Keratinocyte (primary cell): ENCODE measurements around the gene OR2T3. TPM values are rescaled to one million over a fixed set of nuclear protein-coding genes. Genes with fewer than 3 reads are reported as not detected.
"Not testable (repeated sequence)": the region's sequence is repeated elsewhere in the genome, so short reads cannot be mapped to it uniquely, and the experiment has no call there.

Experiments
- DNase-seq: peaks from one replicate; pipeline ENCODE4 v3.0.0-alpha.2; 2011; ENCODE audit warnings: low read depth, missing footprints, low spot score
- FAIRE-seq: peaks from 2 replicates; lab custom pipeline; 2011; peaks lifted over from hg19 to GRCh38; lab: Jason Lieb, UNC
- H2AFZ ChIP-seq: 2 replicates; pipeline ENCODE4 v1.6.0; 2012; ENCODE audit warnings: low read length, control low read depth, inconsistent platforms; ENCODE audit not compliant: control insufficient read depth
- H3K27ac ChIP-seq: 2 replicates; pipeline ENCODE4 v1.5.1; 2011; ENCODE audit warnings: low read length; ENCODE audit not compliant: control insufficient read depth, insufficient read depth
- H3K27me3 ChIP-seq: 3 replicates; pipeline ENCODE4 v1.6.0; 2011; ENCODE audit warnings: low read length; ENCODE audit not compliant: control insufficient read depth, insufficient read depth; ENCODE audit errors: extremely low read depth
- H3K36me3 ChIP-seq, 2 experiments: 2 replicates in 1 of 2; 3 replicates in 1 of 2; pipeline ENCODE4 v1.5.1; 2011; ENCODE audit warnings: low read length in 2 of 2, mild to moderate bottlenecking in 1 of 2; ENCODE audit not compliant: control insufficient read depth in 2 of 2, insufficient read depth in 2 of 2; ENCODE audit errors: extremely low read depth in 1 of 2
- H3K4me1 ChIP-seq: 3 replicates; pipeline ENCODE4 v1.5.1; 2011; ENCODE audit warnings: low read length; ENCODE audit not compliant: control insufficient read depth, insufficient read depth; ENCODE audit errors: extremely low read depth
- H3K4me2 ChIP-seq: 3 replicates; pipeline ENCODE4 v1.6.0; 2011; ENCODE audit warnings: low read depth, low read length; ENCODE audit not compliant: control insufficient read depth, insufficient read depth; ENCODE audit errors: extremely low read depth
- H3K4me3 ChIP-seq, 3 experiments: fragments of 200-600 bp in 1 of 3; sonication (generic) in 1 of 3; 2 replicates in 2 of 3; 3 replicates in 1 of 3; pipeline ENCODE4 v1.5.1; 2011 to 2016; ENCODE audit warnings: low read length in 3 of 3, mild to moderate bottlenecking in 3 of 3, control low read depth in 2 of 3, inconsistent platforms in 1 of 3, low read depth in 1 of 3, mixed read lengths in 1 of 3, mixed run types in 1 of 3, moderate library complexity in 1 of 3; ENCODE audit not compliant: control insufficient read depth in 2 of 3, insufficient read depth in 2 of 3; ENCODE audit errors: extremely low read depth in 1 of 3
- H3K79me2 ChIP-seq: 2 replicates; pipeline ENCODE4 v1.6.0; 2012; ENCODE audit warnings: low read length; ENCODE audit not compliant: control insufficient read depth, insufficient read depth
- H3K9ac ChIP-seq: 3 replicates; pipeline ENCODE4 v1.6.0; 2011; ENCODE audit warnings: low read length; ENCODE audit not compliant: control insufficient read depth, insufficient read depth; ENCODE audit errors: extremely low read depth
- H3K9me1 ChIP-seq: 3 replicates; pipeline ENCODE4 v1.6.0; 2011; ENCODE audit warnings: low read length; ENCODE audit not compliant: control insufficient read depth, insufficient read depth; ENCODE audit errors: extremely low read depth
- H3K9me3 ChIP-seq: 2 replicates; pipeline ENCODE4 v1.5.1; 2012; ENCODE audit warnings: low read depth, low read length; ENCODE audit not compliant: control insufficient read depth
- H4K20me1 ChIP-seq: 3 replicates; pipeline ENCODE4 v1.6.0; 2011; ENCODE audit warnings: low read length; ENCODE audit not compliant: control insufficient read depth, insufficient read depth; ENCODE audit errors: extremely low read depth
- EZH2 ChIP-seq: IDR thresholded peaks from one replicate; pipeline ENCODE4 v1.6.1; 2012; ENCODE audit warnings: inconsistent platforms, mild to moderate bottlenecking, low read length, moderate library complexity
- dilution Hi-C: fragments of 300-500 bp; cut with MboI; formaldehyde crosslinking; loops from one replicate; pipeline ENCODE4 v1.7.0; 2020; ENCODE audit warnings: low sequenced_read_pairs; ENCODE audit not compliant: extremely low pct_ligation_motif_present
- polyA plus RNA-seq, 5 experiments: library from polyadenylated mRNA; depleted of rRNA in 3 of 5; stranded (reverse) in 3 of 5; stranded (forward) in 1 of 5; unstranded in 1 of 5; fragments of >200 nt; gene quantifications; 1 replicate in 1 of 5; 2 replicates in 3 of 5; 3 replicates in 1 of 5; pipeline versions ENCODE4 v1.2.1 to v1.2.3, GENCODE V29; 2011 to 2012; ENCODE audit warnings: missing spikeins in 2 of 5, low read depth in 1 of 5, low replicate concordance in 1 of 5
- TF ChIP-seq, protein P1 (sequence below), 3 experiments: IDR thresholded peaks in 1 of 3; conservative IDR thresholded peaks in 1 of 3; optimal IDR thresholded peaks in 1 of 3; 2 replicates in 2 of 3; 3 replicates in 1 of 3; pipeline versions ENCODE3 to v1.5.1; 2011; ENCODE audit warnings: low read length in 3 of 3, mild to moderate bottlenecking in 3 of 3, moderate library complexity in 2 of 3, control low read depth in 1 of 3, inconsistent platforms in 1 of 3; ENCODE audit not compliant: insufficient read depth in 2 of 3; ENCODE audit errors: extremely low read depth in 1 of 3

The OR2T3 gene
- polyA plus RNA-seq, 1 donor (not counting 4 experiments of a cell fraction or from before 2014, with no cell fraction given): not detected

DNA sequence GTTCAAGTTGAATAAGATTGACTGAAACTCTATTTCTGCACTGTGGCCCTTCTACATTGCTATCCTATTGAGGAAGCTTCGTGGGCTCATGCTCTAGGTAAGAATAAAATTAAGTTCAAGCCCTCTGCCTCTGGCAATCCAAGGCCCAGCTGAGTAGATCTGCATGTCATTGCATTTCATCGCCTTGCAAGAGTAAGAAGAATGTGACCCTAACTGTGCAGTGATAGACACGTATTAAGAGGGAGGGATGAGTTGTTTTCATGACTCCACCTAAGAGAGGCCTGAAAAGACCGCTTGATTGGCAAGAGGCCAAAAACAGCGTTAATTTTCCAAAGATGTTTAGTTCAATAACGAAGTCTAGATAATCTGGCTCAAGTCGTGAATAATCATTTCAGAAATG lies 14.0 kb upstream of the OR2T3 start:
- H2AFZ ChIP-seq, H3K79me2 ChIP-seq, H3K36me3 ChIP-seq, H3K4me1 ChIP-seq, H3K9me1 ChIP-seq, H3K9me3 ChIP-seq, H3K9ac ChIP-seq, FAIRE-seq, H3K4me3 ChIP-seq, H3K4me2 ChIP-seq, H4K20me1 ChIP-seq, dilution Hi-C loops, H3K27me3 ChIP-seq, DNase-seq, H3K27ac ChIP-seq: not testable (repeated sequence)

DNA sequence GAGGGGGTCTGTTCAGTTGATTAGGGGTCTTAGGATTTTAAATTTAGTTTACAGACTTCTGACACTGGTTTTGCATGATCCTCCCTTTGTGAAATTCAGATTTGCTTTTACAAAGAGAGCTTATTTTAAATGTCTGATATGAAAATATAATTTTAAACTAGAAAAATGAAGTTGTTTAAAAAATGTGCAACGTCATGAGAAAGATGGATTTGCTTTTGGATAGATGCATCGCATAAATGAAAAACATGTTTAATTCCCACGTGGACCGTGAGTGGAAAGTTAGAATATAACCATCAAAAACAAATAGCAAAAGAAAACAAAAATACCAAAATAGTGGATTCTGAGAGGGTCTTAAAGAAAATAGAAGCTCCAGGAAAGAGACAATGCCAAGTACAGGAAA lies 2.0 kb upstream of the OR2T3 start:
- no peaks in the 10 kb centered on the region for H3K4me1 ChIP-seq
- TF ChIP-seq, protein P1, sequence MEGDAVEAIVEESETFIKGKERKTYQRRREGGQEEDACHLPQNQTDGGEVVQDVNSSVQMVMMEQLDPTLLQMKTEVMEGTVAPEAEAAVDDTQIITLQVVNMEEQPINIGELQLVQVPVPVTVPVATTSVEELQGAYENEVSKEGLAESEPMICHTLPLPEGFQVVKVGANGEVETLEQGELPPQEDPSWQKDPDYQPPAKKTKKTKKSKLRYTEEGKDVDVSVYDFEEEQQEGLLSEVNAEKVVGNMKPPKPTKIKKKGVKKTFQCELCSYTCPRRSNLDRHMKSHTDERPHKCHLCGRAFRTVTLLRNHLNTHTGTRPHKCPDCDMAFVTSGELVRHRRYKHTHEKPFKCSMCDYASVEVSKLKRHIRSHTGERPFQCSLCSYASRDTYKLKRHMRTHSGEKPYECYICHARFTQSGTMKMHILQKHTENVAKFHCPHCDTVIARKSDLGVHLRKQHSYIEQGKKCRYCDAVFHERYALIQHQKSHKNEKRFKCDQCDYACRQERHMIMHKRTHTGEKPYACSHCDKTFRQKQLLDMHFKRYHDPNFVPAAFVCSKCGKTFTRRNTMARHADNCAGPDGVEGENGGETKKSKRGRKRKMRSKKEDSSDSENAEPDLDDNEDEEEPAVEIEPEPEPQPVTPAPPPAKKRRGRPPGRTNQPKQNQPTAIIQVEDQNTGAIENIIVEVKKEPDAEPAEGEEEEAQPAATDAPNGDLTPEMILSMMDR (optimal IDR thresholded peaks at IDR 0.05 in 1 of 3, IDR thresholded peaks at IDR 0.05 in 1 of 3, conservative IDR thresholded peaks at IDR 0.05 in 1 of 3; ENCODE audit: extremely low read depth in 1 of 3, insufficient read depth in 2 of 3, low read length in 3 of 3): no peak
- no peak for TF ChIP-seq EZH2
- H3K36me3 ChIP-seq: no peaks in the 10 kb centered on the region
- no peak overlapping the region for H2AFZ ChIP-seq
- H3K27me3 ChIP-seq: no peaks in the 10 kb centered on the region
- no peak overlapping the region for H3K27ac ChIP-seq
- H3K4me3 ChIP-seq: no peak overlapping the region
- dilution Hi-C loops: no loop called here
- H4K20me1 ChIP-seq: no peaks in the 10 kb centered on the region
- no peak overlapping the region for H3K4me2 ChIP-seq
- H3K79me2 ChIP-seq: no peaks in the 10 kb centered on the region
- no peaks in the 10 kb centered on the region for H3K9me3 ChIP-seq
- H3K9ac ChIP-seq: no peak overlapping the region
- no peak for FAIRE-seq
- DNase-seq: no peak
- no peaks in the 10 kb centered on the region for H3K9me1 ChIP-seq

DNA sequence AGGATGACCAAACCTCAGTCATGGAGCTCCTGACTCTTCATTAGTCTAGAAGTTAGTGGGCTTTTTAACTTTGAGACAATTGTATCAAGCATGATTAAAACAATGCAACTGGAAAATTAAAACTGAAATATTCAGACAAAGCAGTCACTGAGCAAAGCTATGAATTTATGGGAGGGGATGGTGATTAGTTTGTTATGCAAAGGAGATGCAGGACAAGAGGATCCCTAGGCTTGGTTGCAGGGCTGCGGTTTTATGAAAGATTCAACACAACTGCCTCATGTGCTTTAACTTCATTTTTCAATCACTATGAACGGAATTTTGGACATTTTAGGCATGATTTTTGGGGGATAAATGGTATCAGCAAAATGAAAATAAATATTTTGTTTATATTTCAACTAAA lies 1.0 kb upstream of the OR2T3 start:
- H2AFZ ChIP-seq, H3K9ac ChIP-seq, H3K27ac ChIP-seq, H3K4me2 ChIP-seq, H3K79me2 ChIP-seq, dilution Hi-C loops, H3K27me3 ChIP-seq, H3K9me1 ChIP-seq, H3K9me3 ChIP-seq, DNase-seq, FAIRE-seq, H4K20me1 ChIP-seq, H3K36me3 ChIP-seq, H3K4me1 ChIP-seq, H3K4me3 ChIP-seq: not testable (repeated sequence)

DNA sequence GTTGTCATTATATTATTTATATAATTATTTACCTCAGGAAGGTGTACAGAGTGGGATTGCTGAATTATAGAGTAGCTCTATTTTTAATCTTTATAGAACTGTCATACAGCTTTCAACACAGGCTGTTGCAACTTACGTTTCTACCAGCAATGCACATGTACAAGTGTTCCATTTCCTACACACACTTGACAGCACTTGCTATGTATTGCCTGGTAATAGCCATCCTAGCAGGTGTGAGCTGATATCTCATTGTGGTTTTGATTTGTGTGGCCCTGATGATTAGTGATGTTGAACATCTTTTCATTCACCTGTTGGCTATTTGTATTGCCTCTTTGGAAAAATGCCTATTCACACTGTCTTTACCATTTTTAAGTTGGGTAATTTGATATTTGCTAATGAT lies 2.5 kb downstream of the OR2T3 start:
- H3K9me3 ChIP-seq, H3K9me1 ChIP-seq, H2AFZ ChIP-seq, H3K27ac ChIP-seq, dilution Hi-C loops, H3K4me3 ChIP-seq, DNase-seq, H3K4me1 ChIP-seq, H3K79me2 ChIP-seq, H3K27me3 ChIP-seq, H3K4me2 ChIP-seq, H4K20me1 ChIP-seq, H3K9ac ChIP-seq, H3K36me3 ChIP-seq, FAIRE-seq: not testable (repeated sequence)
